Right renal pelvis (tissue), 4 donors: ENCODE measurements around the gene PSMD14. TPM values are rescaled to one million over a fixed set of nuclear protein-coding genes. Genes with fewer than 3 reads are reported as not detected.
"Not testable (repeated sequence)": the region's sequence is repeated elsewhere in the genome, so short reads cannot be mapped to it uniquely, and the experiment has no call there.

ENCODE experiments used
- DNase-seq, 4 donors: peaks; one replicate each; pipeline ENCODE4 v3.0.0-alpha.2; 2013; ENCODE audit warnings: low read depth in 4 of 4, low spot score in 3 of 4, missing footprints in 1 of 4
- polyA plus RNA-seq, 4 donors: library from polyadenylated mRNA; unstranded; fragments of 120-200 nt; gene quantifications; one replicate each; pipeline ENCODE4 v1.2.1, GENCODE V29; 2013; ENCODE audit not compliant: insufficient read length in 4 of 4

Gene PSMD14
- polyA plus RNA-seq = 10 to 100 TPM; 51.2 to 60.3 (median 58.9) TPM

GRCh38 chr2:161308178-161308955 is at the start of gene PSMD14:
TSS of gene PSMD14 (plus strand) at chr2:161308425. CDS start at chr2:161318826, 10,401 bp downstream.
- peak; percentile 80 to 85 (median 84) for DNase-seq

GRCh38 chr2:161265874-161266273 is 42.4 kb upstream of the PSMD14 start:
- DNase-seq = no peak

- DNase-seq = no peak
These were observed 39.1 kb upstream of the PSMD14 start for GRCh38 chr2:161269111-161269510.

- peak in 1 of 4 donors; percentile 3 for DNase-seq
These were observed 35.0 kb upstream of the PSMD14 start for GRCh38 chr2:161273038-161273760.

GRCh38 chr2:161278564-161279229 is 29.5 kb upstream of the PSMD14 start:
- not testable (repeated sequence) for DNase-seq

GRCh38 chr2:161279230-161279815 is 28.9 kb upstream of the PSMD14 start:
- DNase-seq = not testable (repeated sequence)

- not testable (repeated sequence) for DNase-seq
These were observed 27.3 kb upstream of the PSMD14 start for GRCh38 chr2:161280906-161281323.

GRCh38 chr2:161281615-161282310 is 26.5 kb upstream of the PSMD14 start:
- DNase-seq = not testable (repeated sequence)

GRCh38 chr2:161282311-161282644 is 25.9 kb upstream of the PSMD14 start:
- DNase-seq = not testable (repeated sequence)

- DNase-seq = no peak
These were observed 24.3 kb upstream of the PSMD14 start for GRCh38 chr2:161283926-161284325.

- no peak for DNase-seq
These were observed 4.6 kb upstream of the PSMD14 start for GRCh38 chr2:161303535-161304050.

GRCh38 chr2:161306919-161307318 is 1.3 kb upstream of the PSMD14 start:
- no peak for DNase-seq

GRCh38 chr2:161307676-161308075 is 549 bp upstream of the PSMD14 start:
- peak in 1 of 4 donors; percentile 1 for DNase-seq

GRCh38 chr2:161312996-161313395 is 4.8 kb downstream of the PSMD14 start:
- no peak for DNase-seq

GRCh38 chr2:161315380-161315779 is 7.2 kb downstream of the PSMD14 start:
- no peak for DNase-seq

- no peak for DNase-seq
These were observed 8.5 kb downstream of the PSMD14 start for GRCh38 chr2:161316701-161317100.

GRCh38 chr2:161321944-161322648 is 13.9 kb downstream of the PSMD14 start:
- no peak for DNase-seq

- no peak for DNase-seq
These were observed 16.7 kb downstream of the PSMD14 start for GRCh38 chr2:161324876-161325275.

- no peak for DNase-seq
These were observed 19.4 kb downstream of the PSMD14 start for GRCh38 chr2:161327582-161327981.
